ENCODE results near the gene PIKFYVE. TPM values are rescaled to one million over a fixed set of nuclear protein-coding genes. Genes with fewer than 3 reads are reported as not detected.

PIKFYVE gene
- total and polyA plus RNA-seq, 5 experiments from 2014 or later = 5.3 to 51.2 (median 6.6) TPM

DNA sequence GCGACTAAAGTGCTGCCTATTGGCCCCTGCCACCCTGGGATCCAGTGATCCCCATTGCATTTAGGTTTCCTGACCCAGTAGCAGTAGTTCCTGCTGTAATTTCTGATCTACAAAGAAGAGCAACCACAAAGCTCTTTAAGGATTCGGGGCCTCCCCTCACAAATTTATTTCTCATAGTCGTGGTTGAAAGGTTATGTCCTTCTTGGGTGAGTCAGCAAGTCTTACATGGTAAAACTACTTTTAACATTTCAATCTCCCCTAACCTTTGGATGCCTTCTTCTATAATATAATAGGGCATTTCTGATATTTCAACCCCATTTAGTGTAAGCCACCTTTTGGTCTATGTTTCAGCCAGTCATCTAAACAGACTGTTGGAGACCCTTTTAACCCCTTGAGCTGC is 14.9 kb downstream of the PIKFYVE start:
- ATAC-seq (no peak), DNase-seq (no peak)
- Mint-ChIP-seq H3K4me3 (no peak overlapping the region), H3K27me3 (no peaks in the 10 kb centered on the region), H3K36me3 (peaks cover 32 to 94% (median 48%) of the 10 kb centered on the region in 3 donors), H3K4me1 (peaks cover 16 to 34% (median 31%) of the 10 kb centered on the region in 4 donors), H3K27ac (peak overlapping the region in 7 of 10 donors; percentile 4 to 80 (median 36)), H3K9me3 (peaks cover 0 to 8% (median 0%) of the 10 kb centered on the region in 9 donors)
- POLR2A ChIA-PET = interaction anchor here (1.0 to 1.2 kb wide), 2 partner anchors 15 to 26 kb away, joined by 3 read pairs; partner anchors contain the start of genes IDH1 and PIKFYVE

- POLR2A ChIA-PET = interaction anchor here (1.1 kb wide), 1 partner anchor 48 kb away, joined by 3 read pairs; no protein-coding TSS in a partner anchor
Observed at GRCh38 chr2:208285853-208286252, 19.8 kb downstream of the PIKFYVE start.

GRCh38 chr2:208294482-208295024 is 28.5 kb downstream of the PIKFYVE start:
- peaks cover 22 to 58% (median 55%) of the 10 kb centered on the region in 4 donors for H3K4me1 Mint-ChIP-seq
- peaks cover 0 to 23% (median 6%) of the 10 kb centered on the region in 9 donors for H3K9me3 Mint-ChIP-seq
- H3K27me3 Mint-ChIP-seq = no peaks in the 10 kb centered on the region
- H3K36me3 Mint-ChIP-seq = peaks cover 33 to 86% (median 63%) of the 10 kb centered on the region in 3 donors
- POLR2A ChIA-PET = no interaction called here
- DNase-seq (no peak), ATAC-seq (peak in 1 of 2 donors; percentile 11)
- peak overlapping the region in 9 of 10 donors; percentile 3 to 78 (median 53) for H3K27ac Mint-ChIP-seq
- H3K4me3 Mint-ChIP-seq = peak overlapping the region in 2 of 10 donors; percentile 9 to 15

More at GRCh38 chr2:208285853-208286252, 19.8 kb downstream of the PIKFYVE start:
- Mint-ChIP-seq H3K27me3 (no peaks in the 10 kb centered on the region), H3K4me1 (peaks cover 4 to 15% (median 12%) of the 10 kb centered on the region in 4 donors), H3K27ac (peak overlapping the region in 2 of 10 donors; percentile 11 to 53), H3K9me3 (peaks cover 0 to 12% (median 6%) of the 10 kb centered on the region in 9 donors), H3K36me3 (peaks cover 21 to 92% (median 44%) of the 10 kb centered on the region in 3 donors), H3K4me3 (no peak overlapping the region)
- DNase-seq (no peak), ATAC-seq (no peak)

DNA sequence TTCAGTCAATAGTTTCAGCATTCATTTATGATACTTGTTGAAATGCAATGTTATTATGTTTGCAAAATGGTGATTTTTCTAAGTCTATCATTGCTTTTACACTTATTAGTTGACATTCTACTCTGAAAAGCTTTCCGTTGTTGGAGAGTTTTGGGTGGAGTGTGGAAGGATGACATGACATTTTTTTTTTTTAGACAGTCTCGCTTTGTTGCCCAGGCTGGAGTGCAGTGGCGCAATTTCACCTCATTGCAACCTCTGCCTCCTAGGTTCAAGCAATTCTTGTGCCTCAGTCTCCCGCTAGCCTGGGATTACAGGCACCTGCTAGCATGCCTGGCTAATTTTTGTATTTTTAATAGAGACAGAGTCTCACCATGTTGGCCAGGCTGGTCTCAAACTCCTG is 29.8 kb downstream of the PIKFYVE start:
- peaks cover 23 to 87% (median 58%) of the 10 kb centered on the region in 3 donors for H3K36me3 Mint-ChIP-seq
- DNase-seq (no peak), ATAC-seq (no peak)
- no peaks in the 10 kb centered on the region for H3K27me3 Mint-ChIP-seq
- H3K4me3 Mint-ChIP-seq = no peak overlapping the region
- peak overlapping the region in 3 of 10 donors; percentile 2 to 71 (median 3) for H3K27ac Mint-ChIP-seq
- peaks cover 0 to 13% (median 0%) of the 10 kb centered on the region in 9 donors for H3K9me3 Mint-ChIP-seq
- peaks cover 24 to 57% (median 52%) of the 10 kb centered on the region in 4 donors for H3K4me1 Mint-ChIP-seq
- POLR2A ChIA-PET = no interaction called here

DNA sequence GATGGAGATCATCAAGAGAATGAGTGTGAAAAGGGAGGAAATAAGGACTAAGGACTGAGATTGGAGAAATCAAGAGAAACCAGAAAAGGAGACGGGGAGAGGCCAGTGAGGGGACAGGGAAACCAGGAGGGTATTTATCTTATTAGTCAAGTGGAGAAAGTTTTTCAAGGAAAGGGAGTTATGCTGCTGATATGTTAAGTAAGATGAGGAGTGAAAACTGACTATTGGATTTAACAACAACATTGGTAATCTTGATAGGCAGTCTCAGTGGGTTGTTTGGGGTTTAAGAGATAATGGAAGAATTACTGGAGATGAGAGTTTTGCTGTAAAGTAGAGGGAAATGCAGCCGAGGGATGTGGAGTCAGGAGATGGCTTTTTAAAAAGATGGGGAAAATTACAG is 30.6 kb downstream of the PIKFYVE start:
- POLR2A ChIA-PET = no interaction called here
- no peak overlapping the region for H3K4me3 Mint-ChIP-seq
- H3K9me3 Mint-ChIP-seq = peaks cover 0 to 5% (median 0%) of the 10 kb centered on the region in 9 donors
- ATAC-seq (no peak), DNase-seq (no peak)
- peaks cover 24 to 49% (median 44%) of the 10 kb centered on the region in 4 donors for H3K4me1 Mint-ChIP-seq
- H3K36me3 Mint-ChIP-seq = peaks cover 18 to 87% (median 50%) of the 10 kb centered on the region in 3 donors
- H3K27me3 Mint-ChIP-seq = no peaks in the 10 kb centered on the region
- H3K27ac Mint-ChIP-seq = peak overlapping the region in 7 of 10 donors; percentile 2 to 32 (median 12)

GRCh38 chr2:208297961-208298360 is 31.9 kb downstream of the PIKFYVE start:
- DNase-seq (no peak), ATAC-seq (no peak)
- Mint-ChIP-seq H3K27me3 (no peaks in the 10 kb centered on the region), H3K4me3 (no peak overlapping the region), H3K9me3 (no peaks in the 10 kb centered on the region), H3K36me3 (peaks cover 11 to 87% (median 45%) of the 10 kb centered on the region in 3 donors), H3K4me1 (peaks cover 19 to 36% (median 33%) of the 10 kb centered on the region in 4 donors), H3K27ac (no peak overlapping the region)
- POLR2A ChIA-PET = no interaction called here

DNA sequence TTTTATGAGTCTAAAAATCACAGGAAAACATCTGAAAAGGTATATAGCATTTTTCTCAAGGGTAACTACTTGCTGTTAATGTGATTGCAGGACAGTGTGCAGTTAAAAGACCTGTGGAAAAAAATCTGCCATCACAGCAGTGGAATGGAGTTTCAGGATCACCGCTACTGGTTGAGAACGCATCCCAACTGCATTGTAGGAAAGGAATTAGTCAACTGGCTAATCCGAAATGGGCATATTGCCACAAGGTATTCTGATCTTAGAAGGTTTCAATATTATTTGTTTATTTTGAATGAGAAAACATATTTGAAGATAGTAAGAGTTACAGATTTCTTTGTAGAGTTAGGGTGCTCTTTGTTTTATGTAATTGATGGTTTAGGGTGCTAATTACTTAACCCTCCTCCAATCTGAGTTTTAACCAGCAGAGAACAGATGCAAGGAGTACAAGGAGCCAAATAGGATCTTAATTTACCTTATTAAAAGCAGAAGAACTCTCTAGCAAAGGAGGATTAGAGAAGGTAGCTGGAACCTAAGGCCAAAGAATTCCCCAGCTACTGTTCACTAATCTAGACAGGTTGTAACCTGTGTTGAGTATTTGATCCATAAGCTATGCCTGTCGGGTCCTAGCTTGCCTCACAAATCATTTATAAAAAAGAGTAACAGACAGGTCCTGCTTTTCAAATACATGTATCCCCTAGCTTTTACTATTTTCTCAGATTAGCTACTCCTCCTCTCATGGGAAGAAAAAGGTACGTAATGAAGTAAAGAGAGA is 35.0 kb downstream of the PIKFYVE start:
- Mint-ChIP-seq H3K36me3 (peaks cover 15 to 82% (median 41%) of the 10 kb centered on the region in 3 donors), H3K27ac (peak overlapping the region in 1 of 10 donors; percentile 3), H3K4me3 (no peak overlapping the region), H3K4me1 (peaks cover 7 to 14% (median 10%) of the 10 kb centered on the region in 4 donors), H3K27me3 (no peaks in the 10 kb centered on the region), H3K9me3 (no peaks in the 10 kb centered on the region)
- ATAC-seq = no peak
- no peak for DNase-seq
- POLR2A ChIA-PET = no interaction called here

GRCh38 chr2:208304157-208304556 is 38.1 kb downstream of the PIKFYVE start:
- no peaks in the 10 kb centered on the region for H3K27me3 Mint-ChIP-seq
- H3K4me3 Mint-ChIP-seq = no peak overlapping the region
- peaks cover 19 to 88% (median 36%) of the 10 kb centered on the region in 3 donors for H3K36me3 Mint-ChIP-seq
- POLR2A ChIA-PET = no interaction called here
- peaks cover 0 to 8% (median 2%) of the 10 kb centered on the region in 4 donors for H3K4me1 Mint-ChIP-seq
- DNase-seq = no peak
- H3K9me3 Mint-ChIP-seq = no peaks in the 10 kb centered on the region
- H3K27ac Mint-ChIP-seq = no peak overlapping the region
- ATAC-seq = no peak

- H3K36me3 Mint-ChIP-seq = peaks cover 19 to 88% (median 36%) of the 10 kb centered on the region in 3 donors
- H3K27ac Mint-ChIP-seq = peak overlapping the region in 2 of 10 donors; percentile 13 to 40
- no peaks in the 10 kb centered on the region for H3K9me3 Mint-ChIP-seq
- H3K27me3 Mint-ChIP-seq = no peaks in the 10 kb centered on the region
- no peak overlapping the region for H3K4me3 Mint-ChIP-seq
- peaks cover 0 to 8% (median 2%) of the 10 kb centered on the region in 4 donors for H3K4me1 Mint-ChIP-seq
- POLR2A ChIA-PET = no interaction called here
- DNase-seq (no peak), ATAC-seq (no peak)
Observed at GRCh38 chr2:208304695-208305094, 38.6 kb downstream of the PIKFYVE start.

GRCh38 chr2:208306291-208306690 is 40.2 kb downstream of the PIKFYVE start:
- H3K4me1 Mint-ChIP-seq = peaks cover 3 to 7% (median 5%) of the 10 kb centered on the region in 4 donors
- no peak overlapping the region for H3K4me3 Mint-ChIP-seq
- DNase-seq (no peak), ATAC-seq (no peak)
- POLR2A ChIA-PET = no interaction called here
- peaks cover 19 to 84% (median 34%) of the 10 kb centered on the region in 3 donors for H3K36me3 Mint-ChIP-seq
- no peaks in the 10 kb centered on the region for H3K27me3 Mint-ChIP-seq
- peak overlapping the region in 2 of 10 donors; percentile 2 to 18 for H3K27ac Mint-ChIP-seq
- H3K9me3 Mint-ChIP-seq = no peaks in the 10 kb centered on the region

- H3K4me1 Mint-ChIP-seq = peaks cover 0 to 27% (median 3%) of the 10 kb centered on the region in 4 donors
- ATAC-seq = no peak
- POLR2A ChIA-PET = no interaction called here
- H3K4me3 Mint-ChIP-seq = peak overlapping the region in 1 of 10 donors; percentile 58
- no peak for DNase-seq
- H3K27me3 Mint-ChIP-seq = no peaks in the 10 kb centered on the region
- peaks cover 1 to 78% (median 27%) of the 10 kb centered on the region in 3 donors for H3K36me3 Mint-ChIP-seq
- peak overlapping the region in 3 of 10 donors; percentile 8 to 71 (median 57) for H3K27ac Mint-ChIP-seq
- H3K9me3 Mint-ChIP-seq = no peaks in the 10 kb centered on the region
Observed at GRCh38 chr2:208311321-208311720, 45.3 kb downstream of the PIKFYVE start.

DNA sequence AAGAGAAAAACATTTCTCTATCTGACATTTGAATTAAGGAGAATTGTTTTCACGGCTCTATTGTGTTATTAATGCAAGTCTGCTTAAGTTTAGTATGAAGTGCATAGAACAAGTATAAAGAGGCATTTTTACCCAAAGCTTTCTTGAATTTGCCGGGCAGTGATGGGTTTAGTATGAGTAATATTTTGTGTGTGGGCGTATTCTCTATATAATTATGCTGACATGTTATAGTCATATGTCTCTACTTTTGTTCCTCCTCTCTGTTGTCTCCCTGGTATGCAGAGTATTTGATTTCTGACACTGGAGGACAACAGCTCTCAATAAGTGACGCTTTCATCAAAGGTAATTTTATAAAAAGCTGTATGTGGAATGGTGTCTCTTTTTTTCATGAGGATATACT is 45.9 kb downstream of the PIKFYVE start:
- Mint-ChIP-seq H3K27ac (peak overlapping the region in 5 of 10 donors; percentile 1 to 71 (median 18)), H3K27me3 (no peaks in the 10 kb centered on the region), H3K9me3 (no peaks in the 10 kb centered on the region), H3K36me3 (peaks cover 0 to 80% (median 30%) of the 10 kb centered on the region in 3 donors), H3K4me1 (peaks cover 0 to 27% (median 3%) of the 10 kb centered on the region in 4 donors), H3K4me3 (peak overlapping the region in 2 of 10 donors; percentile 46 to 58)
- ATAC-seq = no peak
- no peak for DNase-seq
- POLR2A ChIA-PET = no interaction called here

All from naive thymus-derived CD8-positive, alpha-beta T cell (primary cell).